Heart left ventricle (tissue), 16 donors: ENCODE data around the gene EMC8. TPM values are rescaled to one million over a fixed set of nuclear protein-coding genes. Genes with fewer than 3 reads are reported as not detected.

ENCODE experiments used
- ATAC-seq, 4 donors: fragments of 200-7000 bp; cut with Tn5 transposase; one replicate each; pipeline ENCODE4 v1.9.1; 2020 to 2022; ENCODE audit warnings: moderate library complexity in 4 of 4, mild to moderate bottlenecking in 3 of 4, moderate number of reproducible peaks in 1 of 4
- DNase-seq, 5 donors: peaks; one replicate each; pipeline ENCODE4 v3.0.0-alpha.2; 2020
- H3K27ac ChIP-seq, 12 donors: fragments of 200-600 bp; sonication (generic) in 4 of 12; one replicate each; pipeline versions ENCODE4 v1.5.0 to v1.8.0; 2016 to 2022; ENCODE audit warnings: mild to moderate bottlenecking in 2 of 12
- H3K27me3 ChIP-seq, 9 donors: fragments of 200-600 bp; sonication (generic) in 2 of 9; one replicate each; pipeline versions ENCODE4 v1.5.1 to v1.8.0; 2016 to 2022; ENCODE audit warnings: mild to moderate bottlenecking in 3 of 9
- H3K36me3 ChIP-seq, 9 donors: fragments of 200-600 bp; sonication (generic) in 2 of 9; one replicate each; pipeline versions ENCODE4 v1.5.0 to v1.8.0; 2018 to 2022; ENCODE audit warnings: mild to moderate bottlenecking in 2 of 9
- H3K4me1 ChIP-seq, 12 donors: fragments of 200-600 bp; sonication (generic) in 4 of 12; one replicate each; pipeline versions ENCODE4 v1.5.0 to v1.8.0; 2016 to 2022; ENCODE audit warnings: mild to moderate bottlenecking in 3 of 12
- H3K4me3 ChIP-seq, 12 donors: fragments of 200-600 bp; sonication (generic) in 4 of 12; one replicate each; pipeline versions ENCODE4 v1.5.0 to v1.8.0; 2017 to 2022; ENCODE audit warnings: mild to moderate bottlenecking in 9 of 12, moderate library complexity in 4 of 12
- H3K9me3 ChIP-seq, 12 donors: fragments of 200-600 bp; sonication (generic) in 4 of 12; one replicate each; pipeline versions ENCODE4 v1.5.0 to v1.8.0; 2016 to 2022; ENCODE audit warnings: mild to moderate bottlenecking in 1 of 12
- POLR2A ChIP-seq, 2 donors: fragments of 450-650 bp; IDR thresholded peaks; one replicate each; pipeline ENCODE4 v1.6.1; 2017; ENCODE audit warnings: antibody characterized with exemption in 2 of 2, mild to moderate bottlenecking in 2 of 2, moderate library complexity in 2 of 2
- WGBS, 4 donors: extraction: QIAGEN DNeasy Blood & Tissue Kit in 2 of 4; methylation state at CpG; one replicate each; pipeline versions ENCODE4 v1.1.5 to v1.1.7; 2013 to 2018; 5-methylcytosine and 5-hydroxymethylcytosine counted together
- intact Hi-C, 10 donors: fragments of 100-400 bp; cut with DNase I; formaldehyde crosslinking; loops; one replicate each; pipeline versions ENCODE4 v1.11.1 to v1.14.2; 2022
- polyA plus RNA-seq, 2 donors: library from polyadenylated mRNA; stranded (reverse); fragments of 200-250 nt; gene quantifications; one replicate each; pipeline ENCODE4 v1.2.3, GENCODE V29; 2013
- total RNA-seq, 9 donors: library from RNA; depleted of rRNA in 2 of 9; stranded (reverse); fragments of >200 nt in 2 of 9; fragmentation: NEBNext Ultra II Directional in 3 of 9; extraction: Animal tissue kit (Norgen Biotek cat#: 25700) in 3 of 9; gene quantifications; one replicate each; pipeline versions ENCODE4 v1.1.0 to v1.2.4, GENCODE V29; 2016 to 2023
- TF ChIP-seq, protein P1 (sequence below), 12 donors: fragments of 200-600 bp; sonication (generic) in 4 of 12; IDR thresholded peaks; one replicate each; pipeline versions ENCODE4 v1.5.0 to v1.8.0; 2018 to 2022; ENCODE audit warnings: antibody characterized with exemption in 12 of 12, mild to moderate bottlenecking in 5 of 12
- donor health status: ischemic (EF 13 %, LVEDD 7.1; RV severe dilation, severe dysfunction).
- donor health status: healthy with polysubstance abuse.
- donor health status: DM: no; HTN: yes; CAD: no.
- donor health status: DM: no; HTN: no; CAD: no.
- donor health status: ischemic (EF 25% LVEDD 6.9; RV normal size, moderate dysfunction).
- donor health status: ischemic (EF 25% LVEDD 5.7; RV mildly dilated, moderate dysfunction).
- donor health status: healthy.
- donor health status: DM: yes; HTN: yes; CAD: no.
- donor health status: ischemic (EF 35%, LVEDD 5.7; RV mildly dilated, moderate dysfunction).
- donor health status: nonischemic (EF 11% LVEDD 7.7; RV severe dilation, severe dysfunction).
- donor health status: DM: yes; HTN: yes; CAD: no.
- donor health status: PGD.
- donor health status: ischemic (EF 29% LVEDD 5.4; RV normal size, mild dysfunction).
- donor health status: nonischemic (EF 23%, LVEDD 6.1; RV moderate dilation, normal function).

EMC8 gene
- total and polyA plus RNA-seq, 11 donors = 9.2 to 39.1 (median 24.4) TPM

DNA sequence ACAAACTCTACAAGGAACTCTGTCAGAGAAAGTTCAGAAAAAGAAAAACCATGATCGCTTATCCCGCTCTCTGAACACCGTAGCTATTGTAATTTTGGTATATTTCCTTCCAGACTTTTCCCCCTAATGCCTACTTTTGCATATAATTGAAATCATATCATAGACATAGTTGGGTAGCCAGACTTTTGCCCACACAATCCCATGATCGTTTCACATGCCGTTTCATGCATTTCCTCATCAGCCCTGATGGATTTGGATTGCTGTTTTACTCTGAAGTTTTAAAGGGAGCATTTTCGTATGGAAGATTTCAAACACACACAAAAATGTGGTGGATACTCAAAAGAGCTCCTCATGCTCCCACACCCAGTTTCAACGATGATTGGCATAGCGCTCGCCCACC, 31.5 kb upstream of the EMC8 start:
- ATAC-seq = no peak
- intact Hi-C loops = no loop called here
- Histone ChIP-seq H3K27ac (no peak overlapping the region), H3K27me3 (peaks cover 0 to 42% (median 13%) of the 10 kb centered on the region in 9 donors), H3K4me3 (no peak overlapping the region), H3K36me3 (no peaks in the 10 kb centered on the region), H3K4me1 (peaks cover 0 to 20% (median 0%) of the 10 kb centered on the region in 12 donors), H3K9me3 (no peaks in the 10 kb centered on the region)
- DNase-seq = no peak
- TF ChIP-seq, protein P1, sequence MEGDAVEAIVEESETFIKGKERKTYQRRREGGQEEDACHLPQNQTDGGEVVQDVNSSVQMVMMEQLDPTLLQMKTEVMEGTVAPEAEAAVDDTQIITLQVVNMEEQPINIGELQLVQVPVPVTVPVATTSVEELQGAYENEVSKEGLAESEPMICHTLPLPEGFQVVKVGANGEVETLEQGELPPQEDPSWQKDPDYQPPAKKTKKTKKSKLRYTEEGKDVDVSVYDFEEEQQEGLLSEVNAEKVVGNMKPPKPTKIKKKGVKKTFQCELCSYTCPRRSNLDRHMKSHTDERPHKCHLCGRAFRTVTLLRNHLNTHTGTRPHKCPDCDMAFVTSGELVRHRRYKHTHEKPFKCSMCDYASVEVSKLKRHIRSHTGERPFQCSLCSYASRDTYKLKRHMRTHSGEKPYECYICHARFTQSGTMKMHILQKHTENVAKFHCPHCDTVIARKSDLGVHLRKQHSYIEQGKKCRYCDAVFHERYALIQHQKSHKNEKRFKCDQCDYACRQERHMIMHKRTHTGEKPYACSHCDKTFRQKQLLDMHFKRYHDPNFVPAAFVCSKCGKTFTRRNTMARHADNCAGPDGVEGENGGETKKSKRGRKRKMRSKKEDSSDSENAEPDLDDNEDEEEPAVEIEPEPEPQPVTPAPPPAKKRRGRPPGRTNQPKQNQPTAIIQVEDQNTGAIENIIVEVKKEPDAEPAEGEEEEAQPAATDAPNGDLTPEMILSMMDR (IDR thresholded peaks at IDR 0.05) = no peak
- TF ChIP-seq POLR2A (IDR thresholded peaks at IDR 0.05) = no peak
- WGBS, 4 donors = 79 to 87% (median 82%) methylated on average over 9 of the region's 9 CpGs

DNA sequence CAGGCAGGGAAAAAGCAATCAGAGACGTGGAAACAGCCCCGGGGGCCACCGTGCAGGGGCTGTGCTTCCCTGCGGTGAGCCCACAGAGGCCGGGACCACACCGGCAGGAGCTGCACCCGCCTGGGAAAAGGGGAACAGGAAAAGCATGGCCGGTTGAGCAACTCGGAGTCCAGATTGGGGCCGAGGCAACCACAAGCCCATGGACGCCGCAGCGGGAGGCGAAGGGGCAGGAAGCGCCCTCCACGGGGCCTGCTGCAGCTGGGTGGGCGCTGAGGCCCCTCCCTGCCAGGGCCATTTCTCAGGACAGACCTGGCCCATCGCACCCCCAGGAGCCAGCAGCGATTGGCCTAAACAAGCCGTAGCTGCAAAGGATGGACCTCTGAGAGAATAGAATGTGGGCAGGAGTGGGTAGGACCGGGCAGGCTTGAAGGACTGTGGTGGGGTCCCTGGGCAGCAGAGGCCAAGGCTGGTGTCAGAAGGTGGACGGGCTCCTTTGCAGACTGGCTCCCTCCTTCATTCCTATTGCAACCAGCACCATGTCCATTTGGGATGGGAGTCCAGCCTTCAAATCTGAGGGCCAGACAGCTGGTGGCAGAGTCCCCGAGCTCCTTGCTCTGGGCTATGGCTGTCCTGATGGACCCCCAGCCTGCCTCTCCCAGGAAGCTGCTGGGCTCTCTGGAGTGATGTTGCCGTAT, 30.6 kb upstream of the EMC8 start:
- Histone ChIP-seq H3K4me1 (peaks cover 0 to 20% (median 0%) of the 10 kb centered on the region in 12 donors), H3K36me3 (no peaks in the 10 kb centered on the region), H3K27me3 (peaks cover 0 to 35% (median 7%) of the 10 kb centered on the region in 9 donors), H3K9me3 (no peaks in the 10 kb centered on the region), H3K27ac (peak overlapping the region in 1 of 12 donors; percentile 52), H3K4me3 (no peak overlapping the region)
- ATAC-seq = peak in 3 of 4 donors; percentile 49 to 68 (median 61)
- intact Hi-C loops = loop anchor here in 1 of 10 donors (10.0 kb wide), 1 partner anchor 155 kb away; no protein-coding TSS in a partner anchor
- WGBS, 4 donors = 66 to 74% (median 71%) methylated on average over 14 to 24 of the region's 24 CpGs
- TF ChIP-seq POLR2A (IDR thresholded peaks at IDR 0.05) = no peak
- TF ChIP-seq, protein P1 (IDR thresholded peaks at IDR 0.05) = no peak
- DNase-seq = peak in 4 of 5 donors; percentile 46 to 84 (median 58)

DNA sequence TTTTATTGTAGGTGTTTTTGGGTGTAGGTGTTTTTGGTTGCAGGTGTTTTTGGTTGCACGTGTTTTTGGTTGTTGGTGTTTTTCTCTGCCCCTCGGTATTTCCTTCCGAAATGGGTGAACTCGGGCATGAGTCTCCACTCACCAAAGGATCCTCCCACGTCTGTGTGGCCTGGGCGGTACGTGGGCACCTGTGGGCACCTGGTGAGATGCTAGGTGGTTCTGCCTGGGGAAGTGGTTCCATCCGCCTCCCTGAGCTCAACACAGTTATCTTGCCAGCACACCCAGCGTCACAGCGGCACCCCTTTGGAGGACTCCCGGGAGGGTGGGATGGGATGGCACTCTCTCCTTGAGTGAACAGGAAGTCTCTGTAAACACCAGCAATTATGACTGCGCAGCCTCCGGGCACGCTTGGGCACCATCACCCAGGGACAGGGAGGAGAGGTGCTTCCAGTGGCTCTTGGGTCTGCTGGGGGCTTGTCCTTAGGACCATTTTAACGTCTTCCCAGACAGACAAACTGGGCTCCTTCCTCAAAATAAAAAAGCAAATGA, 29.9 kb upstream of the EMC8 start:
- TF ChIP-seq, protein P1 (IDR thresholded peaks at IDR 0.05) = no peak
- TF ChIP-seq POLR2A (IDR thresholded peaks at IDR 0.05) = no peak
- Histone ChIP-seq H3K27ac (peak overlapping the region in 1 of 12 donors; percentile 52), H3K27me3 (peaks cover 0 to 35% (median 7%) of the 10 kb centered on the region in 9 donors), H3K4me1 (peaks cover 0 to 26% (median 0%) of the 10 kb centered on the region in 12 donors), H3K4me3 (no peak overlapping the region), H3K9me3 (no peaks in the 10 kb centered on the region), H3K36me3 (no peaks in the 10 kb centered on the region)
- DNase-seq (no peak), ATAC-seq (no peak)
- 78 to 85% (median 81%) methylated on average over 13 to 15 of the region's 15 CpGs for WGBS, 4 donors
- intact Hi-C loops = loop anchor here in 1 of 10 donors (10.0 kb wide), 1 partner anchor 156 kb away; no protein-coding TSS in a partner anchor

DNA sequence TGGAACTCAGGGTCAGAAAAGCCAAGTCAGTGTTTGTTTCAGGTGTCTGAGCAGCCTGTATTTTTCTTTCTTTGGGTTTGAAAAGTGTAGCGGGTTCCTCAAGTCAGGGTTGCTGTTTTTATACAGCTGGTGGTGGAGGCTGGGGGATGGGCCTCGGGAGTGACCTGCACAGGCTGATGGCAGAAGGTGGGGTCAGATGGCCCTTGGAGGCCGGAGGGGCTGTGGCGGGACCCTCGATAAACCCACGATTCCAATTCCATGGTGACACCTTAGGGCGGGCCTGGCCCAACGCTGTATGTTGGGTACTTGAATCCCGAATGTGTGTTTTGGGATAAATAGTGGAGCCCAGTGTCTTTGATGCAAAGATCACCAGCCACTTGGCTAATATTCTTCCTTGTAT, 28.8 kb upstream of the EMC8 start:
- H3K27me3 ChIP-seq = peaks cover 0 to 32% (median 7%) of the 10 kb centered on the region in 9 donors
- DNase-seq (no peak), ATAC-seq (no peak)
- WGBS, 4 donors = 72 to 91% (median 82%) methylated on average over 8 to 9 of the region's 9 CpGs
- H3K9me3 ChIP-seq = no peaks in the 10 kb centered on the region
- TF ChIP-seq POLR2A (IDR thresholded peaks at IDR 0.05) = no peak
- TF ChIP-seq, protein P1 (IDR thresholded peaks at IDR 0.05) = no peak
- no peaks in the 10 kb centered on the region for H3K36me3 ChIP-seq
- H3K4me1 ChIP-seq = peaks cover 0 to 21% (median 0%) of the 10 kb centered on the region in 12 donors
- no peak overlapping the region for H3K4me3 ChIP-seq
- H3K27ac ChIP-seq = no peak overlapping the region
- intact Hi-C loops = loop anchor here in 1 of 10 donors (10.0 kb wide), 1 partner anchor 157 kb away; no protein-coding TSS in a partner anchor
